ENCODE data around the gene ARFGAP1.

DNA sequence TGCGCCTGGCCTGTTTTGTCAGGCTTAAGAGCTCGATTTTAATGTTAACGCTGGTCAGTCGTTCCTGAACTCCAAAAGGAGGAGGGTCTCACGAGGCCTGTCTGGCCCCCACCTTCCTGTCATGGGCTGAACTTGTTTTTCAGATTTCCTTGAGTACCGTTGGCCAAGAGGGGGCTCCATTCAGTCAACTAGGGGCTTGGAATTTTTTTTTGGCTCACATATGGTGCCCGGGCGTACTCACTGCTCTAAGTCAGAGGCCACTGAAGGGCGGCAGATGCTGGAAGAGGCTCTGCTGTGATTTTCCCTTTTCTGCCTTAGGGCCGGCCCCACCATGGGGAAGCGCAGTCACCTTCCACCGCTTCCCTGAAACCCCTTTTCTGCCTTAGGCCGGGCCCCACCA is 43.8 kb upstream of the ARFGAP1 start:
- TF ChIP-seq RAD21 (conservative IDR thresholded peaks at IDR 0.05 in 1 of 2, IDR thresholded peaks at IDR 0.05 in 1 of 2) (no peak), MAX (IDR thresholded peaks at IDR 0.05) (no peak), POLR2A (IDR thresholded peaks at IDR 0.05; ENCODE audit: low read length) (no peak), ZNF302 (CRISPR knock-in tag; IDR thresholded peaks at IDR 0.05) (no peak), MYC (IDR thresholded peaks at IDR 0.05; ENCODE audit: borderline replicate concordance, low read length) (no peak), NFE2L2 (conservative IDR thresholded peaks at IDR 0.05; ENCODE audit: low read length) (no peak), KDM5A (IDR thresholded peaks at IDR 0.05) (no peak), CHD4 (IDR thresholded peaks at IDR 0.05; ENCODE audit: borderline replicate concordance) (no peak), RNF2 (IDR thresholded peaks at IDR 0.05; ENCODE audit: borderline replicate concordance, low read depth) (no peak), SMC3 (IDR thresholded peaks at IDR 0.05) (no peak), EP300 (IDR thresholded peaks at IDR 0.05) (no peak), JUNB (IDR thresholded peaks at IDR 0.05) (no peak)
- TF ChIP-seq, protein P1, sequence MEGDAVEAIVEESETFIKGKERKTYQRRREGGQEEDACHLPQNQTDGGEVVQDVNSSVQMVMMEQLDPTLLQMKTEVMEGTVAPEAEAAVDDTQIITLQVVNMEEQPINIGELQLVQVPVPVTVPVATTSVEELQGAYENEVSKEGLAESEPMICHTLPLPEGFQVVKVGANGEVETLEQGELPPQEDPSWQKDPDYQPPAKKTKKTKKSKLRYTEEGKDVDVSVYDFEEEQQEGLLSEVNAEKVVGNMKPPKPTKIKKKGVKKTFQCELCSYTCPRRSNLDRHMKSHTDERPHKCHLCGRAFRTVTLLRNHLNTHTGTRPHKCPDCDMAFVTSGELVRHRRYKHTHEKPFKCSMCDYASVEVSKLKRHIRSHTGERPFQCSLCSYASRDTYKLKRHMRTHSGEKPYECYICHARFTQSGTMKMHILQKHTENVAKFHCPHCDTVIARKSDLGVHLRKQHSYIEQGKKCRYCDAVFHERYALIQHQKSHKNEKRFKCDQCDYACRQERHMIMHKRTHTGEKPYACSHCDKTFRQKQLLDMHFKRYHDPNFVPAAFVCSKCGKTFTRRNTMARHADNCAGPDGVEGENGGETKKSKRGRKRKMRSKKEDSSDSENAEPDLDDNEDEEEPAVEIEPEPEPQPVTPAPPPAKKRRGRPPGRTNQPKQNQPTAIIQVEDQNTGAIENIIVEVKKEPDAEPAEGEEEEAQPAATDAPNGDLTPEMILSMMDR (IDR thresholded peaks at IDR 0.05): no peak
- TF ChIP-seq, protein P2, sequence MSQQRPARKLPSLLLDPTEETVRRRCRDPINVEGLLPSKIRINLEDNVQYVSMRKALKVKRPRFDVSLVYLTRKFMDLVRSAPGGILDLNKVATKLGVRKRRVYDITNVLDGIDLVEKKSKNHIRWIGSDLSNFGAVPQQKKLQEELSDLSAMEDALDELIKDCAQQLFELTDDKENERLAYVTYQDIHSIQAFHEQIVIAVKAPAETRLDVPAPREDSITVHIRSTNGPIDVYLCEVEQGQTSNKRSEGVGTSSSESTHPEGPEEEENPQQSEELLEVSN (IDR thresholded peaks at IDR 0.05; ENCODE audit: borderline replicate concordance, low read depth): no peak
